PC-3 (cell line): ENCODE data around the gene PPIL4. TPM values are rescaled to one million over a fixed set of nuclear protein-coding genes. Genes with fewer than 3 reads are reported as not detected.

ENCODE experiments used
- ATAC-seq: fragments of 200-7000 bp; cut with Tn5 transposase; 2 replicates; pipeline ENCODE4 v1.9.1; 2020; ENCODE audit warnings: mild to moderate bottlenecking, moderate library complexity
- Bru-seq: library from RNA; stranded (reverse); fragments of 400-500 nt; gene quantifications from one replicate; lab custom pipeline; 2021; lab: Mats Ljungman, UMichigan
- BruChase-seq, 2 experiments: library from RNA; stranded (reverse); fragments of 400-500 nt; gene quantifications; one replicate each; lab custom pipeline; 2021; lab: Mats Ljungman, UMichigan
- BruUV-seq: library from RNA; stranded (reverse); fragments of 400-500 nt; replicated peaks from 2 replicates; lab custom pipeline; 2021; lab: Mats Ljungman, UMichigan
- CTCF ChIA-PET: fragments of 300-600 bp; sonication (Branson Sonifier 250); formaldehyde crosslinking; loops from one replicate; lab custom pipeline; 2022; ENCODE audit warnings: antibody characterized with exemption; lab: Charles Lee
- POLR2A ChIA-PET: fragments of 300-600 bp; sonication (Branson Sonifier 250); formaldehyde crosslinking; loops from one replicate; lab custom pipeline; 2022; ENCODE audit warnings: antibody characterized with exemption; ENCODE audit not compliant: unreplicated experiment; lab: Charles Lee
- DNase-seq: peaks from one replicate; pipeline ENCODE4 v3.0.0-alpha.2; 2015
- H2AFZ ChIP-seq: fragments of 300-600 bp; sonication (generic); 2 replicates; pipeline ENCODE4 v1.6.0; 2016; ENCODE audit warnings: antibody characterized with exemption, low read length
- H3F3A ChIP-seq: fragments of 300-600 bp; sonication (generic); one replicate; pipeline ENCODE4 v1.6.0; 2017; ENCODE audit warnings: antibody characterized with exemption, low read length, control low read depth, mild to moderate bottlenecking; ENCODE audit not compliant: unreplicated experiment
- H3K27ac ChIP-seq: fragments of 300-600 bp; sonication (generic); 2 replicates; pipeline ENCODE4 v1.5.1; 2016; ENCODE audit warnings: mild to moderate bottlenecking, low read length
- H3K27me3 ChIP-seq: fragments of 300-600 bp; sonication (generic); 2 replicates; pipeline ENCODE4 v1.6.1; 2016; ENCODE audit warnings: low read length, mixed read lengths
- H3K36me3 ChIP-seq: fragments of 300-600 bp; sonication (generic); 2 replicates; pipeline ENCODE4 v1.6.1; 2016; ENCODE audit warnings: low read depth, mixed run types, low read length, mixed read lengths
- H3K4me1 ChIP-seq: fragments of 300-600 bp; sonication (generic); 2 replicates; pipeline ENCODE4 v1.5.1; 2016; ENCODE audit warnings: low read length; ENCODE audit not compliant: insufficient read depth
- H3K4me2 ChIP-seq: fragments of 300-600 bp; sonication (generic); 2 replicates; pipeline ENCODE4 v1.6.0; 2016; ENCODE audit warnings: low read length
- H3K4me3 ChIP-seq: fragments of 300-600 bp; sonication (generic); 2 replicates; pipeline ENCODE4 v1.5.1; 2016; ENCODE audit warnings: mild to moderate bottlenecking, low read length, mixed read lengths
- H3K79me2 ChIP-seq: fragments of 300-600 bp; sonication (generic); 2 replicates; pipeline ENCODE4 v1.6.1; 2017; ENCODE audit warnings: low read length, mixed read lengths
- H3K9ac ChIP-seq: fragments of 300-600 bp; sonication (generic); 2 replicates; pipeline ENCODE4 v1.6.0; 2016; ENCODE audit warnings: mild to moderate bottlenecking, low read length
- H3K9me2 ChIP-seq: fragments of 300-600 bp; sonication (generic); replicated peaks from 2 replicates; pipeline ENCODE4 v1.6.1; 2016; ENCODE audit warnings: mixed run types, low read length, mixed read lengths
- H3K9me3 ChIP-seq: fragments of 300-600 bp; sonication (generic); 2 replicates; pipeline ENCODE4 v1.6.1; 2016; ENCODE audit warnings: low read length, mixed read lengths
- H4K20me1 ChIP-seq: fragments of 300-600 bp; sonication (generic); 2 replicates; pipeline ENCODE4 v1.6.1; 2016; ENCODE audit warnings: low read length, mixed read lengths
- CTCF ChIP-seq: fragments of 300-600 bp; sonication (generic); conservative IDR thresholded peaks from 2 replicates; pipeline ENCODE4 v1.5.1; 2017; ENCODE audit warnings: antibody characterized with exemption, low read depth, mild to moderate bottlenecking, low read length
- EZH2 ChIP-seq: fragments of 300-600 bp; sonication (generic); IDR thresholded peaks from one replicate; pipeline ENCODE4 v1.6.1; 2017; ENCODE audit warnings: antibody characterized with exemption, mild to moderate bottlenecking, low read length; ENCODE audit not compliant: unreplicated experiment
- EZH2phosphoT487 ChIP-seq: fragments of 300-600 bp; sonication (generic); IDR thresholded peaks from 2 replicates; pipeline ENCODE4 v1.6.1; 2018; ENCODE audit warnings: mild to moderate bottlenecking, antibody characterized with exemption, low read length, borderline replicate concordance
- intact Hi-C: fragments of 100-400 bp; cut with micrococcal nuclease; formaldehyde crosslinking; loops from 2 replicates; pipeline ENCODE4 v1.9.0; 2023
- long read RNA-seq: library from polyadenylated mRNA; unstranded; transcript quantifications from one replicate; pipeline ENCODE4 v2.0.0, GENCODE V29; 2021; ENCODE audit not compliant: unreplicated experiment
- total RNA-seq: library from RNA; depleted of rRNA; stranded (reverse); fragments of >200 nt; gene quantifications from 2 replicates; pipeline ENCODE4 v1.2.3, GENCODE V29; 2014; rRNA removed

PPIL4 gene
- total RNA-seq: 11.1 and 12.8 TPM in 2 replicates
- Bru-seq, nascent RNA: percentile 80 among the genes with signal in this experiment
- percentile 84 among the genes with signal in this experiment for BruChase-seq, experiment 1, labeled RNA remaining after a 6-hour chase
- BruChase-seq, experiment 2, labeled RNA remaining after a 2-hour chase: percentile 87 among the genes with signal in this experiment
- long read RNA-seq, transcript PPIL4-201 (13 exons, 2,232 nt): major isoform, 54 of 71 reads
- long read RNA-seq, partial matches to known transcripts: 3 of 71 reads
- long read RNA-seq, other reads (novel, unspliced or antisense): 14 of 71 reads

GRCh38 chr6:149545754-149546471 is at the start of gene PPIL4:
Gene PPIL4, minus strand, starts transcription at chr6:149546043. Its CDS starts 38 bp downstream, at chr6:149546005.
- Histone ChIP-seq H3K27me3 (no peaks in the 10 kb centered on the region), H3K4me3 (peak within 1 kb of the TSS; percentile 95), H3K4me1 (peaks cover 12% of the 10 kb centered on the region), H2AFZ (peak within 1 kb of the TSS; percentile 92), H3K79me2 (peaks cover 44% of the 10 kb centered on the region), H3K27ac (peak within 1 kb of the TSS; percentile 90), H3F3A (no peaks in the 10 kb centered on the region), H4K20me1 (no peaks in the 10 kb centered on the region), H3K9ac (peak within 1 kb of the TSS; percentile 93), H3K36me3 (peaks cover under 1% of the 10 kb centered on the region; the same call in 1 of the 2 replicates), H3K9me3 (no peaks in the 10 kb centered on the region), H3K4me2 (peak within 1 kb of the TSS; percentile 97), H3K9me2 (no peaks in the 10 kb centered on the region)
- DNase-seq (peak; percentile 90), ATAC-seq (peak; percentile 88)
- TF ChIP-seq EZH2: no peak
- peak; percentile 90 for TF ChIP-seq CTCF
- ChIA-PET POLR2A (no interaction called here), CTCF (no interaction called here)
- intact Hi-C loops: loop anchor here (5.0 to 10.0 kb wide), 2 partner anchors 101 to 379 kb away; partner anchors contain the start of genes KATNA1 and RAET1G
- no TSS peak for BruUV-seq

- Histone ChIP-seq H3K79me2 (no peaks in the 10 kb centered on the region), H3F3A (no peaks in the 10 kb centered on the region), H3K4me1 (no peaks in the 10 kb centered on the region), H3K9me2 (no peaks in the 10 kb centered on the region), H3K27ac (no peak overlapping the region), H3K9me3 (no peaks in the 10 kb centered on the region), H3K27me3 (no peaks in the 10 kb centered on the region), H3K36me3 (peaks cover 9% of the 10 kb centered on the region), H3K4me3 (no peak overlapping the region), H2AFZ (no peak overlapping the region), H3K9ac (no peak overlapping the region), H4K20me1 (no peaks in the 10 kb centered on the region), H3K4me2 (no peak overlapping the region)
- DNase-seq (no peak), ATAC-seq (no peak)
- TF ChIP-seq CTCF: no peak
- no peak for TF ChIP-seq EZH2phosphoT487
- TF ChIP-seq EZH2: no peak
- CTCF ChIA-PET: no interaction called here
- BruUV-seq: no TSS peak
- POLR2A ChIA-PET: no interaction called here
- intact Hi-C loops: no loop called here
Observed at GRCh38 chr6:149593408-149593807, 47.6 kb upstream of the PPIL4 start.

GRCh38 chr6:149592983-149593382 is 47.1 kb upstream of the PPIL4 start:
- intact Hi-C loops: no loop called here
- no peaks in the 10 kb centered on the region for H3K79me2 ChIP-seq
- no peak for DNase-seq
- no peak for ATAC-seq
- no peak overlapping the region for H3K27ac ChIP-seq
- no peak for TF ChIP-seq EZH2
- TF ChIP-seq EZH2phosphoT487: no peak
- no peak for TF ChIP-seq CTCF
- no peak overlapping the region for H3K4me2 ChIP-seq
- peaks cover 9% of the 10 kb centered on the region for H3K36me3 ChIP-seq
- H3F3A ChIP-seq: no peaks in the 10 kb centered on the region
- no peak overlapping the region for H2AFZ ChIP-seq
- no peaks in the 10 kb centered on the region for H3K4me1 ChIP-seq
- no peaks in the 10 kb centered on the region for H3K9me2 ChIP-seq
- no peaks in the 10 kb centered on the region for H3K9me3 ChIP-seq
- BruUV-seq: no TSS peak
- ChIA-PET POLR2A (no interaction called here), CTCF (no interaction called here)
- H3K9ac ChIP-seq: no peak overlapping the region
- no peaks in the 10 kb centered on the region for H3K27me3 ChIP-seq
- H3K4me3 ChIP-seq: no peak overlapping the region
- no peaks in the 10 kb centered on the region for H4K20me1 ChIP-seq
